GOT3 (cell line): Measurements from ENCODE around the gene PHKG2.

ENCODE experiments used
- DNase-seq: peaks from one replicate; lab custom pipeline; 2025; ENCODE audit warnings: mixed read lengths; lab: John Stamatoyannopoulos, UW

The PHKG2 gene

DNA sequence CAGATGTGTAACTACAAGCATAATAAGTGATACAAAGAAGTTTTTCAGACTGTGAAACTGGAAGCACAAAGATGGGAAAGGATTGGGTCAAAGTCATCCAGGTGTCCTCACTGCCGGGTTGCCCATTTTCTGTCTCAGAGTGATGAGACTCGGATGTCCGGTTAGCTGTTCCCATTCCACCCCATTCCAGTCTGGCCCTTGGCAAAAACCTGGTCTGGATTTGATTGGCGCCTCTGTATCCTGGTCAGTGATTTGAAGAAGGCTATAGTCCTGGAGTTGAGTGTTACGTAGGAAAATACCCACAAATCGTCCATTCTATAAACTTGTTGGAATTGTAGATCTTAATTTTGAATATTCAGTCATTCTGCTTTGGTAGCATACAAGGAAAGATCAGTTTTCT lies 19.9 kb upstream of the PHKG2 start:
- no peak for DNase-seq

DNA sequence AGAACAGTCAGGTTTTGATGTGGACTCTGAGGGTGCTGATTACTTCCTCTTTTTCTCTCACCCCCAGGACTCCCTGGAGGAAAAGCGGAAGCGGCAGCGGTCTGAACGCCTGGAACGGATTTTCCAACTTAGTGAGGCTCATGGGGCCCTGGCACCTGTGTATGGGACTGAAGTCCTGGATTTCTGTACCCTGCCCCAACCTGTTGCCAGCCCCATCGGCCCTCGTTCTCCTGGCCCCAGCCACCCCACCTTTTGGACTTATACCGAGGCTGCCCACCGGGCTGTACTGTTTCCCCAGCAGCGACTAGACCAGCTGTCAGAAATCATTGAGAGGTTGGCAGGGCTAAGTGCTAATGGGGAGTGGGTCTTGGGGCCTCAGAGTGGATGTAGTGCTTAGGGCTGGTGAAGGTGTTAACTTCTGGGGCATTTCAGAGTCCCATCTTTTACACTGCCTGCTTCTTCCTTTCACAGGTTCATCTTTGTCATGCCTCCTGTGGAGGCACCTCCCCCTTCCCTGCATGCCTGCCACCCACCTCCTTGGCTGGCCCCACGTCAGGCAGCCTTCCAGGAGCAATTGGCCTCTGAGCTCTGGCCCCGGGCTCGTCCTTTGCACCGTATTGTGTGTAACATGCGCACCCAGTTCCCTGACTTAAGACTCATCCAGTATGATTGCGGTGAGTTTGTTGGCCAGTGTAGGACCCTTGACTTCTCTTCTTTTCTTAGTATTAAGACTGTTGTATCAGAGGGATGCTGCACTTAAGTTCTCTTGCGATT lies 19.1 kb upstream of the PHKG2 start:
- DNase-seq = no peak

DNA sequence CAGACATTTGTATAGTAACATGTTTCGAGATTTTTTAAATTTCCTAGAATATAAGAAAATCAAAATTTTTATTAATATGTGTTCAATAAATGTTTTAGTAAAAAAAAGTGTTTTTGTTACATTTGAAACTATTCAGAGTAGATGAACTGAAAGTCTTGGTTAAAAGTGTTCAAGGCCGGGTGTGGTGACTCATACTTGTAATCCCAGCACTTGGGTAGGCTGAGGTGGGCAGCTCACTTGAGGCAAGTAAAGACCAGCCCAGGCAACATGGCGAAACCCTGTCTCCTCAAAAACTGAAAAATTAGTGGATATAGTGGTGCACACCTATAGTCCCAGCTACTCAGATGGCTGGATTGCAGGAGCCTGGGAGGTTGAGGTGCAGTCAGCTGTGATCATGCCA lies 16.8 kb upstream of the PHKG2 start:
- no peak for DNase-seq

DNA sequence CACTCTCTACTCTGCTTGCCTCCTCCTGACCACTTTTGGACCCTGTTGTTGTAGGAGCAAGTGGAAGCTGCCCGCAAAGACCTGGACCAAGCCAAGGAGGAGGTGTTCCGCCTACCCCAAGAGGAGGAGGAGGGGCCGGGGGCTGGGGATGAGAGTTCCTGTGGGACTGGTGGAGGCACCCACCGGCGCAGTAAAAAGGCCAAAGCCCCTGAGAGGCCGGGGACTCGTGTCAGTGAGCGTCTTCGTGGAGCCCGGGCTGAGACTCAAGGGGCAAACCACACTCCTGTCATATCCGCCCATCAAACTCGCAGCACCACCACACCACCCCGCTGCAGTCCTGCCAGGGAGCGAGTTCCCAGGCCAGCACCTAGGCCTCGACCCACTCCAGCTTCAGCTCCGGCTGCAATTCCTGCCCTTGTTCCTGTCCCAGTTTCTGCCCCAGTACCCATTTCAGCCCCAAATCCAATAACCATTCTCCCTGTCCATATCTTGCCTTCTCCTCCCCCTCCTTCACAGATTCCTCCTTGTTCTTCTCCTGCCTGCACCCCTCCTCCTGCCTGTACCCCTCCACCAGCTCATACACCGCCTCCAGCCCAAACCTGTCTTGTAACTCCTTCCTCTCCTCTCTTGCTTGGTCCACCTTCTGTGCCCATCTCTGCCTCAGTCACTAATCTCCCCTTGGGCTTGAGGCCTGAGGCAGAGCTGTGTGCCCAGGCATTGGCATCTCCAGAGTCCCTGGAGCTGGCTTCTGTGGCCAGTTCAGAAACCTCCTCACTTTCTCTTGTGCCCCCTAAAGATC lies 11.0 kb upstream of the PHKG2 start:
- DNase-seq = no peak

DNA sequence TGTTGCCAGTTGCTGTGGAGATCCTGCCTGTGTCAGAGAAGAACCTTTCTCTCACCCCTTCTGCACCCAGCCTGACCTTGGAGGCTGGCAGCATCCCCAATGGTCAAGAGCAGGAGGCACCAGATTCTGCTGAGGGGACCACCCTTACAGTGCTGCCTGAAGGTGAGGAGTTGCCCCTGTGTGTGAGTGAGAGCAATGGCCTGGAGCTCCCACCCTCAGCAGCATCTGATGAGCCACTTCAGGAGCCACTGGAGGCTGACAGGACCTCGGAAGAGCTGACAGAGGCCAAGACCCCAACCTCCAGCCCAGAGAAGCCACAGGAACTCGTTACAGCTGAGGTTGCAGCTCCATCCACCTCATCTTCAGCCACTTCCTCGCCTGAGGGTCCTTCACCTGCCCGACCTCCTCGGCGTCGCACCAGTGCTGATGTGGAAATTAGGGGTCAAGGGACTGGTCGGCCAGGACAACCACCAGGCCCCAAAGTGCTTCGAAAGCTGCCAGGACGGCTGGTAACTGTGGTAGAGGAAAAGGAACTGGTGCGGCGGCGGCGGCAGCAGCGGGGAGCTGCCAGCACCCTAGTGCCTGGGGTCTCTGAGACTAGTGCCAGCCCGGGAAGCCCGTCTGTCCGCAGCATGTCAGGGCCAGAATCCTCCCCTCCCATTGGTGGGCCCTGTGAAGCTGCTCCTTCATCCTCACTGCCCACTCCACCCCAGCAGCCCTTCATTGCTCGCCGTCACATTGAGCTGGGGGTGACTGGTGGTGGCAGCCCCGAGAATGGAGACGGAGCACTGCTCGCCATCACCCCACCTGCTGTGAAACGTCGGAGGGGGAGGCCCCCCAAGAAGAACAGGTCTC lies 10.2 kb upstream of the PHKG2 start:
- DNase-seq = no peak

DNA sequence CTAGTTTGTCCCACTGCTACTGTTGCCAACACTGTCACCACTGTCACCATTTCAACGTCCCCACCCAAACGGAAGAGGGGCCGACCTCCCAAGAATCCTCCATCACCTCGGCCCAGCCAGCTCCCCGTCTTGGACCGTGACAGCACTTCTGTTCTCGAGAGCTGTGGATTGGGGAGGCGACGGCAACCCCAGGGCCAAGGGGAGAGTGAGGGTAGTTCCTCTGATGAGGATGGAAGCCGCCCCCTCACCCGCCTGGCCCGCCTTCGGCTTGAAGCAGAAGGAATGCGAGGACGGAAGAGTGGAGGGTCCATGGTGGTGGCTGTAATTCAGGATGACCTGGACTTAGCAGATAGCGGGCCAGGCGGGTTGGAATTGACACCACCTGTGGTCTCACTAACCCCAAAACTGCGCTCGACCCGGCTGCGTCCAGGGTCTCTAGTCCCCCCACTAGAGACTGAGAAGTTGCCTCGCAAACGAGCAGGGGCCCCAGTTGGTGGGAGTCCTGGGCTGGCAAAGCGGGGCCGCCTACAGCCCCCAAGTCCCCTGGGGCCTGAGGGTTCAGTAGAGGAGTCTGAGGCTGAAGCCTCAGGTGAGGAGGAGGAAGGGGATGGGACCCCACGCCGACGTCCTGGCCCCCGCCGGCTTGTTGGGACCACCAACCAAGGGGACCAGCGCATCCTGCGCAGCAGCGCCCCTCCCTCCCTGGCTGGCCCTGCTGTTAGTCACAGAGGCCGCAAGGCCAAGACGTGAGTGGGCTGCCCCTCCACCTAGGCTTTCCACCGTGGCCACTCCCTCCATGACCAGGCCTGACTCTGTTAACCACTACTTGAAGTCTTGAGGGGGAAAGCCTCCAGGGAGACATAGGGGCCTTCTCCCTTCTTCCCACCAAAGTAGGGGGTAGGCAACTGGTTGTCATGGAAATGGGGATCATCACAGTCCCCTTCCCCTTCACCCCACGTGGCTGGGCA lies 9.0 kb upstream of the PHKG2 start:
- no peak for DNase-seq

DNA sequence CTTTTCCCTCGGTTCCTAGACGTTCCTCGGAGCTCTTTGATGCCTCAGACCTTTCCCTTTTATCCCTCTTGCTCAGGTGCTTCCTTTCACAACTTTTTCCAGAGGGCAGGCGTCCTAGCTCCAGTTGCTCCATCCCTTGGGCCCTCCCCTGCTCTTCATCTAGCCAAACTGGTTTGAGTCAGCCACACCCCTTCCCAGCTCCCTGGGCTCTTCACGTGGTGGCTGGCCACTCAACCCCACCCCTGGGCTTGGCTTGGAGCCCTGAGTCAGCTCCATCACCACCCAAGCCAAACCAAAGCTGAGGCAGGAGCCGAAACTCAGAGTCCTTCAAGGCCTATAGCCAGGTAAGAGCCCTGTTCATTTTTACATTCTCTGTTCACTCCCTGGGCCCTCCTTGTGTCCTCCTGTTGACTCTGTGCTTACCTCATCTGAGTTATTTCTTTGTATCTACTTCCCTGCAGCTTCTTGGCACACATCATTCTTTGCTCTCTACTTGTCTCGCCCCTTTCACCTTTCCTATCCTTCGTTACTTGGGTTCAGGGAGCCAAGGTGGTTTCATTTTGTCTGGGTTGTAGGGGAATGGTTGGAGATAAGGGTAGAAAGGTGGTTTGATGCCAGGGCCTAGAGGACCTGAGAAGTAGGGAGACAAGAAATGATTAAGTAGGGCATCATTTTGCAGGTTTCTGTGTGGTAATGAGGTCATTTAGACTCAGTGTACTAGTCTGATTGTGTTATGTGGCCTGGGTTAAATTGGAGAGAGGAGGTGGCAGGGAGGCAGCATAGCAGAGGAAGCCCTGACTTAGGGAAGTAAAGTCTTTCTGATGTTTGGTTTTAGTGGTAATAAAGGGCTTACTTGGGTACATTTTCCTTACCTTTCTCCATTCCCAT lies 7.6 kb upstream of the PHKG2 start:
- no peak for DNase-seq

DNA sequence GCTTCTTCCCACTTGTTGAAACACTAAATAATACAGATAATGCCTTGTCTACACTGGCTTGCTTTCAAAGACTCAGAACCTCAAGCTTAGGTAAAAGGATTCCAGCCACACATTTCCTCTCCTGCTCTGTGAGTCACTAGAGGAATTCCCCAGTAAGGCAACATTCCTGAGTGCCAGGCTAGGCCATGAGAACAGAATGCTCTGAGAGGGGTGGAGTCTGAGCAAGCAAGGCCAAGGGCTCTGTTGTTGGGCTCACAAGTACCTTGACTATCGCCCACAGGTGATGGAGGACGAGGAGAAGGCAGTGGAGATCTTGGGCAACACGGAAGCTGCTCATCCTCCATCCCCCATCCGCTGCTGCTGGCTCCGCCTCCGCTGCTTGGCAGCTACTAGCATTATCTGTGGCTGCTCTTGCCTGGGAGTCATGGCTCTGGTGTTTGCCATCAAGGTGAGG lies 6.7 kb upstream of the PHKG2 start:
- DNase-seq = no peak

DNA sequence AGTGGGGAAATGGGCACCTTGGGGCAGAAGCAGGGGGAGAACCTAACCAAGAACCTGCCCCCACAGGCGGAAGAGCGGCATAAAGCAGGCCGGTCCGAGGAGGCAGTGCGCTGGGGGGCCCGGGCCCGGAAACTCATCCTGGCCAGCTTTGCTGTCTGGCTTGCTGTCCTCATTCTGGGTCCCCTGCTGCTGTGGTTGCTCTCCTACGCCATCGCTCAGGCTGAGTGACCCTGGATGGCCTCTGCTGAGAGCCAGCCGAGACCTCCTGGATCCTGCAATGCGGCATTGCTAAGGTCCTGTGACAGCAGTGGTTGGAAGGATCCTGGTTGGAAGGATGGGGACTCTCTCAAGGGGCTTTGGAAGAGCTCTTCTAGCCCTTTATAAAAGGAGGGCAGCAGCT lies 4.5 kb upstream of the PHKG2 start:
- DNase-seq = no peak

DNA sequence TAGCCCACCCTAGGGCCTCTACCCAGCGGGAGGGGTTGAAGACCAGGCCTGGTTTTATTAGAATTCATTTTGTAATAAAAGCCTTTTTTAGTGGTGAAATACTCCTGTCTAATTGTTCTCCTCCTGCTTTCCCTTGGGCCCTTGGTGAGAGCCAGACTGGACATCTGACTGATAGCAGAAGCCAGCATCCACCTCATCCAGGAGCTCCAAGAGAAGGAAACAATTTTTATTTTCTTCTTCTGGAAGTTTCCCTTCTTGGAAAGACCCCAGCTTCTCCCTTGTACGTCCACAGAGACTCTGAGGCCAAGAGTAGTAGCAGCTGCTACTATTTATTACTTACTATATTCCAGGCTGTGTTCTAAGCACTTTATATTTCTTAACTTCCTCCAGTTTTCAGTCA lies 4.0 kb upstream of the PHKG2 start:
- DNase-seq = no peak

DNA sequence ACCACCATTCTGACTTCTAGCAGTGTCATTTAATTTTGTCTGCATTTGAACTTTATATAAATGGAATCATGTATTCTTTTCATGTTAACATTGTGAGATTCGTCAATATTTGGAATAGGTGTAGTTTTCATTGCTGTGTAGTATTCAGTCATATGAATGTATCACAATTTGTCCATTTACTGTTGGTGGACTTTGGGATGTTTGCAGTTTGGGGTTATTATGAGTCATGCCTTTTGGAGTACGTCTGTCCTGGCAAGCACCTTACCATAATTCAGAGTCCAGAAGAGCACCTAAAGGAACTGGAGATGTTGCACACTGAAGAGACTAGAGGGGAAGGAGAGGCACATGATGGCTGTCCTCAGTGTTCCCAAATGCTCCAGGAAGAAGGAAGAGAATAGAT lies 3.1 kb upstream of the PHKG2 start:
- DNase-seq = no peak

DNA sequence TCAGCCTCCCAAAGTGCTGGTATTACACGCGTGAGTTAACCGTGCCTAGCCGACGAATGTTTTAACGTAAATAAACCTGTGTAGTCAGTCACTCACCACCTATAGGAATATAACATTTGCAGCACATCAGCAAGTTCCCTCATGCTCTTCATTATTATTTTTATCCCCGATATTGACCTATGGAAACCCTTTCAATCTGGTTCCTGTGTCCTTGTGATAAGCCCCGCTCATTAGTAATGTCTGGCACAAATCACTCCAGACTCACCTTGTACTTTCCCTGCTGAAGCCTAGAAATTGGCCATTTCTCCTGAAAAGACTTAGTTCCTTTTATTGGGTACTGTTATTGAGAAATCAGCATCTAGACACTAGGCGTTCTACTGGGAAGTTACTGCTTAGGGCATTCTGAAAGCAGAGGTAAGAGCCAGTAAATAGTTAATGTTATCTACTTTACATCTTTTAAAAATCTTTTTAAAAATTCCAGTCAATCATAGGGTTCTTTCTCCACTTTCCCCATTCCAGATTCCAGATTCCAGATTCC lies 1.5 kb upstream of the PHKG2 start:
- no peak for DNase-seq

DNA sequence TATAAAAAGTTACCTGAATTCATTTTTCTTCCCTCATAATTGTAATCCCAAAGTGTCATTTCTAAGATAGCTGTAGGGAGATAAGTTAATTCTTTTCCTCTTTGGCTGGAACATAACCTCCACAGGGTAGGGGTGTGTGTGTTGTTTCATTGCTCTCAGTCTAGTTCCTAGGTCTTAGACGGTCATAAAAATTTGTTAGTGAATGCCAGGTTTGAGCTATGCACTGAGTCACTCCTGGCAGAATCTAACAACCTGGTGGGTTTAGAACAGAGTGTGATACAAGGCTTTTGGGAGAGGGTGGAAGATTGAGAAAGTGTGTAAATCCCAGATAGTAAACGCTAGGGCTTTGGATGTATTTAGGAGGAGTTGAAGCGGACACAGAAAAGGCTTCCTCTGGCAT lies 894 bp upstream of the PHKG2 start:
- no peak for DNase-seq

DNA sequence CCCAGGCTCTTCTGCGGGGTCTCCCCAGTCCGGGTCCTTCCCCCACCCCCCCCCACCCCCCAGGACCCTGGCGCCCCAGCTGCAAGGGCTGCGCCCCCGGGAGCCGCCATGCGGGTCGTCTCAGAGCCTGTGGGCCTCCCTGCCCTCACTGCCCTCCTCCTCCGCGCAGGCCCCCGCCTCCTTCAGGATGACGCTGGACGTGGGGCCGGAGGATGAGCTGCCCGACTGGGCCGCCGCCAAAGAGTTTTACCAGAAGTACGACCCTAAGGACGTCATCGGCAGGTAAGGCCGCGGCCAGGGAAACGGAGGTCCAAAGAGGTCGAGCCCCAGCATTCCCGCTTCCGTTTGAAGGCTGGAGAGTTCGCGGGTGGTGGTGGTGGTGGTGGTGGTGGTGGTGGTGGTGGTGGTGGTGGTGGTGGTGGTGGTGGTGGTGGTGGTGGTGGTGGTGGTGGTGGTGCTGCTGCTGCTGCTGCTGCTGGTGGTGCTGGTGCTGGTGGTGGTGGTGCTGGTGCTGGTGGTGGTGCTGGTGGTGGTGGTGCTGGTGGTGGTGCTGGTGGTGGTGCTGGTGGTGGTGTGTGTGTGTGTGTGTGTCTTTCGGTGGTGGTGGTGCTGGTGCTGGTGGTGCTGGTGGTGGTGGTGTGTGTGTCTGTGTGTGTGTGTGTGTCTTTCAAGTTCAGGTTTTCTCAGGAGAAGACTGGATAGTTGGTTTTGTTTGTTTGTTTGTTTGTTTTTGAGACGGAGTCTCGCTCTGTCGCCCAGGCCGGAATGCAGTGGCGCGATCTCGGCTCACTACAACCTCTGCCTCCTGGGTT lies 615 bp downstream of the PHKG2 start:
- no peak for DNase-seq

DNA sequence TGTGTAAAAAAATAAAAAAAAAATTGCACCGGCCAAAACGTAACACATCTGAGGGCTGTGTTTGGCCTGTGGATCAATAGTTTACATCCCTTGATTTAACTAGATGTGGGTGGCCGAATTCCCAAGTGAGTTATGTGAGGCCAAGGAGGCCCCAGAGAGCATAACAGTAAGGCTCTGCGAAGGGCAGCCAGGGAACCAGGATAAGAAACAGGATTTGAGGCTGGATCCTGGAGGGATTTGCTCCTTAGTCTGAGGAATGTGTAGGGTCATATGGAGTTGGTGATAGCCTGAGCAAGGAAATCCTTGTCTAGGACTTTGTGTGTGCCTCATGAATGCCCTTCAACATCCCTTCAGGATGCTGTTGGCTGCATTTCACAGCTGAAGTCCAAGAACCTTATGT lies 2.0 kb downstream of the PHKG2 start:
- no peak for DNase-seq

DNA sequence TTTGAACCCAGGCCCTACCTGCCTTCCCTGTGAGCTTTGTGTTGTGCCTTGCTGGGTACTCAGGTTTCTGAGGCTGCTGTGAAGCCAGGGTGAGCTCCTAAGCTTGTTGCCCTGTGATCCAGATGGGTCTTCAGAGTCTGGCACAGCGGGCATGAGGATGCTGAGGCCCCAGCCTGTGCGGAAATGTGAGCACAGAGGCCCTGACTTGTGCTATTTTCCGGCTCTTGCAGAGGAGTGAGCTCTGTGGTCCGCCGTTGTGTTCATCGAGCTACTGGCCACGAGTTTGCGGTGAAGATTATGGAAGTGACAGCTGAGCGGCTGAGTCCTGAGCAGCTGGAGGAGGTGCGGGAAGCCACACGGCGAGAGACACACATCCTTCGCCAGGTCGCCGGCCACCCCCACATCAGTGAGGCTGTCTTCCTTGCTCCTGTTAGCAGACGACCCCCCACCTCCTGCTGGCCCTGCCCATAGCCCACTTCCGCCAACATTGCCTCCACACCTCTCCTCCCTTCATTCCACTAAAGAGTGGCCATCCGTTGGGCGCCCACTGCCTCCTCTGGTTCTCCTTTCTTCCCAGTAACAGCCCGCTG lies 2.7 kb downstream of the PHKG2 start:
- DNase-seq = no peak

DNA sequence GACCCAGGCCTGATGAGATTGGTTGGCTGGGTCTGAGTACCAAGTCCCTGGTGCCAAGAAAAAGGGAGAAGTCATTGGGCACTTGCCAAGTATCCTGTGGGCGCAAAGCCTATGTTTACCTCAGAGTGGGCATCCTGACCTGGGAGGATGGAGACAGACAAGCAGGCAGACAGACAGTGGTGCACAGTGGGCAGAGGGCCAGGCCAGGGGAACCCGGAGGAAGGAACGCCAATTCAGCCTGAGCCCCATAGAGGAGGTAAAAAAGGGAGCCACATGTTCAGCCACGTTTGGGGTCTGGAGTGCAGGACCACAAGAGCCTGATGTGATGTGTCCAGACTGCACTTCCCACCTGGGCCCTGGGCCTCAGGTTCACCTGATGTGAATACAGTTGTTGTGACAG lies 5.4 kb downstream of the PHKG2 start:
- DNase-seq = no peak

DNA sequence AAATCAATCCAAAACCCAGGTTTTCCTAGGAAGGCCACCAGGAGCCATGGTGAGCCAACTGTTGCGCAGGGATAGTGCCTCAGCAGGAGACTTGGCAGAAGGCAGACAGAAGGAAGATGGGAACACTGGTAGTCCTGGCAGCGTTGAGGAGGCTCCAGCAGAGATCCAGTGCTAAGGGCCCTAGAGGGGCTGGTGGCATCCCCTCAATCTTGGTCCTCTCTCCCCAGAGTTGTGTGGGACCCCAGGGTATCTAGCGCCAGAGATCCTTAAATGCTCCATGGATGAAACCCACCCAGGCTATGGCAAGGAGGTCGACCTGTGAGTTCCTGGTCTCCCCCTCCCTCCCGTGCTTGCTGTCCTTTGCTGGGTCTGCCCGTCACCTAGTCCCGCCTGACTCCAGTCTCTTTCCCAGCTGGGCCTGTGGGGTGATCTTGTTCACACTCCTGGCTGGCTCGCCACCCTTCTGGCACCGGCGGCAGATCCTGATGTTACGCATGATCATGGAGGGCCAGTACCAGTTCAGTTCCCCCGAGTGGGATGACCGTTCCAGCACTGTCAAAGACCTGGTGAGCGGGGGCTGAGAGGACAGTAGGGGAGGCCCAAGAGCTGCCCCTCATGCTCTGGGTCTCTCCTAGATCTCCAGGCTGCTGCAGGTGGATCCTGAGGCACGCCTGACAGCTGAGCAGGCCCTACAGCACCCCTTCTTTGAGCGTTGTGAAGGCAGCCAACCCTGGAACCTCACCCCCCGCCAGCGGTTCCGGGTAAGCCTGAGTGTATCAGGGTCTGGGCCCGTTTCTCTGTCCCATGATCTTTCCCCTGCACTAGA lies 7.9 kb downstream of the PHKG2 start:
- no peak for DNase-seq
